Endothelial cell of umbilical vein (primary cell): ENCODE results near the gene RGSL1.

ENCODE experiments used
- EZH2 ChIP-seq: IDR thresholded peaks from 2 replicates; pipeline ENCODE4 v1.6.1; 2012; ENCODE audit warnings: borderline replicate concordance, low read depth, mild to moderate bottlenecking, moderate library complexity, low read length, inconsistent platforms; ENCODE audit not compliant: severe bottlenecking
- FOS ChIP-seq: IDR thresholded peaks from 2 replicates; pipeline ENCODE4 v1.6.1; 2011; ENCODE audit warnings: mild to moderate bottlenecking, low read length, moderate library complexity, borderline replicate concordance; ENCODE audit not compliant: insufficient read depth
- JUN ChIP-seq: IDR thresholded peaks from 2 replicates; pipeline ENCODE4 v1.6.1; 2011; ENCODE audit warnings: borderline replicate concordance, low read depth; ENCODE audit not compliant: insufficient read length, insufficient read depth
- MYC ChIP-seq: IDR thresholded peaks from one replicate; pipeline ENCODE4 v1.6.1; 2011; ENCODE audit warnings: mild to moderate bottlenecking, low read depth, low read length
- POLR2A ChIP-seq: IDR thresholded peaks from 2 replicates; pipeline ENCODE4 v1.6.1; 2012; ENCODE audit warnings: low read depth, mild to moderate bottlenecking, control low read depth, low read length
- POLR2AphosphoS5 ChIP-seq: IDR thresholded peaks from 2 replicates; pipeline ENCODE4 v1.6.1; 2012; ENCODE audit warnings: low read depth, mild to moderate bottlenecking, control low read depth, low read length, moderate library complexity; ENCODE audit not compliant: insufficient read depth
- TF ChIP-seq, protein P1 (sequence below), 2 donors: IDR thresholded peaks; 1 replicate in 1 of 2; 2 replicates in 1 of 2; pipeline ENCODE4 v1.5.1; 2011; ENCODE audit warnings: low read length in 2 of 2, mild to moderate bottlenecking in 2 of 2, moderate library complexity in 2 of 2, control low read depth in 1 of 2, inconsistent platforms in 1 of 2, low read depth in 1 of 2; ENCODE audit not compliant: insufficient read depth in 1 of 2; ENCODE audit errors: extremely low read depth in 1 of 2

DNA sequence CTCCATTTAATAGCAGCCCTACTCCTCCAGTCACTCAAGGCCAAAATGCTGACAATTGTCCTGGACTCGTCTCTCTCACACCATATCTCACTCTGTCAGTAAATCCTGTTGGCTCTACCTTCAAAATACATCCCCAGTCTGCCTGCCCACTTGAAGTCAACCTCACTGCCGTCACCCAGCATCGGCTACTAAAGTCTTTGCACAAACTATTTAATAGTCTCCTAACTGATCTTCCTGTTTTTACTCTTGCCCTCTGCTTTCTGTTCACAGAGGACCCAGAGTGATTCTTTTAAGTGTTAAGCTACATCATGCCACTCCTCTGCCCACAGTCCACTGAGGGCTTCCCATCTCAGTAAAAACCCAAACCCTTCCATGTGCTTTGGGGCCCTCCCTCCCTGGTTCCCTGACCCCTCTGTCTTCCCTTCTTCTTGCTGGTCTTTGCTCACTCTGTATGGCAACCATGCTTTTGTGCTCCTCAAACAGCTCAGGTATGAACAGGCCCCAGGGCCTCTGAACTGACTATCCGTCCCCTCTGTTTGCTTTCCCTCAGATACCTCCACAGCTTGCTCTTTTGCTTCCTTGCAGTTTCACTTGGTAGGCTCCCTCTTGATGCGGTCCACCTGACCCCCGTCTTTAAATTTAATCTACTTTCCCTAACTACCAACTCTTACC, 120.1 kb downstream of the RGSL1 start:
- TF ChIP-seq, protein P1, sequence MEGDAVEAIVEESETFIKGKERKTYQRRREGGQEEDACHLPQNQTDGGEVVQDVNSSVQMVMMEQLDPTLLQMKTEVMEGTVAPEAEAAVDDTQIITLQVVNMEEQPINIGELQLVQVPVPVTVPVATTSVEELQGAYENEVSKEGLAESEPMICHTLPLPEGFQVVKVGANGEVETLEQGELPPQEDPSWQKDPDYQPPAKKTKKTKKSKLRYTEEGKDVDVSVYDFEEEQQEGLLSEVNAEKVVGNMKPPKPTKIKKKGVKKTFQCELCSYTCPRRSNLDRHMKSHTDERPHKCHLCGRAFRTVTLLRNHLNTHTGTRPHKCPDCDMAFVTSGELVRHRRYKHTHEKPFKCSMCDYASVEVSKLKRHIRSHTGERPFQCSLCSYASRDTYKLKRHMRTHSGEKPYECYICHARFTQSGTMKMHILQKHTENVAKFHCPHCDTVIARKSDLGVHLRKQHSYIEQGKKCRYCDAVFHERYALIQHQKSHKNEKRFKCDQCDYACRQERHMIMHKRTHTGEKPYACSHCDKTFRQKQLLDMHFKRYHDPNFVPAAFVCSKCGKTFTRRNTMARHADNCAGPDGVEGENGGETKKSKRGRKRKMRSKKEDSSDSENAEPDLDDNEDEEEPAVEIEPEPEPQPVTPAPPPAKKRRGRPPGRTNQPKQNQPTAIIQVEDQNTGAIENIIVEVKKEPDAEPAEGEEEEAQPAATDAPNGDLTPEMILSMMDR (IDR thresholded peaks at IDR 0.05; ENCODE audit: extremely low read depth in 1 of 2, insufficient read depth in 1 of 2, low read depth in 1 of 2, low read length in 2 of 2), result no peak
- TF ChIP-seq EZH2, result no peak
- TF ChIP-seq POLR2A, result no peak
- no peak for TF ChIP-seq FOS
- no peak for TF ChIP-seq MYC
- TF ChIP-seq JUN, result no peak
- TF ChIP-seq POLR2AphosphoS5, result no peak
